GM12873 (cell line): ENCODE data around the gene PARL.

ENCODE experiments used
- TF ChIP-seq, protein P1 (sequence below): IDR thresholded peaks from 2 replicates; pipeline ENCODE4 v1.5.1; 2012; ENCODE audit warnings: low read depth, mild to moderate bottlenecking, moderate library complexity, low read length, control low read depth; ENCODE audit not compliant: insufficient read depth; ENCODE audit errors: missing control alignments

Gene PARL

DNA sequence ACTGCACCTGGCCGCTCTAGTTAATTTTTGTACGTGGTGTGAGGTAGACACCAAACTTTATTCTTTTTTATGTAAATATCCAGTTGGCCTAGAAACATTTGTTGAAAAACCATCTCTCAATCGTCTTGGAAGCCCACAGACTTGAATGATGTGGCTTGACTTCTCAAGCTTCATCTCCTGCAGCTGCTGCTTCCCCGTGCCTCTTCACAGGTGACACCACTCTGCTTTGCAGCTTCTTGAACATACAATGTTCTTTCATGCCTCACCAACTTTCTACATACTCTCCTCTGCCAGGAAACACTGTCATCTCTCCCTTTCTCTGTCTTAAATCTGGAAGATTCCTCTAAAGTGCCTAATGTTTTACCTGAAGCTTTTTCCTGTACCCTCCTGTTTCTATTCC lies 94.9 kb downstream of the PARL start:
- TF ChIP-seq, protein P1, sequence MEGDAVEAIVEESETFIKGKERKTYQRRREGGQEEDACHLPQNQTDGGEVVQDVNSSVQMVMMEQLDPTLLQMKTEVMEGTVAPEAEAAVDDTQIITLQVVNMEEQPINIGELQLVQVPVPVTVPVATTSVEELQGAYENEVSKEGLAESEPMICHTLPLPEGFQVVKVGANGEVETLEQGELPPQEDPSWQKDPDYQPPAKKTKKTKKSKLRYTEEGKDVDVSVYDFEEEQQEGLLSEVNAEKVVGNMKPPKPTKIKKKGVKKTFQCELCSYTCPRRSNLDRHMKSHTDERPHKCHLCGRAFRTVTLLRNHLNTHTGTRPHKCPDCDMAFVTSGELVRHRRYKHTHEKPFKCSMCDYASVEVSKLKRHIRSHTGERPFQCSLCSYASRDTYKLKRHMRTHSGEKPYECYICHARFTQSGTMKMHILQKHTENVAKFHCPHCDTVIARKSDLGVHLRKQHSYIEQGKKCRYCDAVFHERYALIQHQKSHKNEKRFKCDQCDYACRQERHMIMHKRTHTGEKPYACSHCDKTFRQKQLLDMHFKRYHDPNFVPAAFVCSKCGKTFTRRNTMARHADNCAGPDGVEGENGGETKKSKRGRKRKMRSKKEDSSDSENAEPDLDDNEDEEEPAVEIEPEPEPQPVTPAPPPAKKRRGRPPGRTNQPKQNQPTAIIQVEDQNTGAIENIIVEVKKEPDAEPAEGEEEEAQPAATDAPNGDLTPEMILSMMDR = no peak

DNA sequence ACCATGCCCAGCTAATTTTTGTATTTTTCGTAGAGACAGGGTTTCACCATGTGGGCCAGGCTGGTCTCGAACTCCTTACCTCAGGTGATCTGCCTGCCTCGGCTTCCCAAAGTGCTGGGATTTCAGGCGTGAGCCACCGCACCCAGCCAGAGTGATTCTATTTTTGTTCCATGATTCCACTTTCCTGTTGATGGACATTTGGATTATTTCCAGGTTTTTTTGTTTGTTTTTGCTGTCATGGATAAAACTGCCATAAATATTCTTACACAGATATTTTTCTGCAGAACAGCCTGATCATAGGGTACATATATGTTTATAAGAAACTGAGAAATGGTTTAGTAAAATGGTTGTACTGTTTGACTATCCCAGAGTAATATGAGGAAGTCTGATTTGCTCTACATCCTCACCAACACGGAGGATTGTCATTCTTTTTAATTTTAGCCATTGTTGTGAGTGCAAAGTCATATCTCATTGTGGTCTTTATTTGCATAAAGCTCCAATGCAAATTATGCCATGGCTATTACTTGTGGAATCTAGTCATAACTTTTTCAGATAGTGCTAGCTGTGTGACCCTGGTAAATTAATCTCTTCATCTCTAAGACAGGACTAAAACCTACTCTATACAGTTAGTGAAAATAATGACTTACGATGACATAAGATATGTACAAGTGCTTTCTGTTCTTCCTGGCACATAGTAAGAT lies 102.0 kb downstream of the PARL start:
- TF ChIP-seq, protein P1 = no peak

DNA sequence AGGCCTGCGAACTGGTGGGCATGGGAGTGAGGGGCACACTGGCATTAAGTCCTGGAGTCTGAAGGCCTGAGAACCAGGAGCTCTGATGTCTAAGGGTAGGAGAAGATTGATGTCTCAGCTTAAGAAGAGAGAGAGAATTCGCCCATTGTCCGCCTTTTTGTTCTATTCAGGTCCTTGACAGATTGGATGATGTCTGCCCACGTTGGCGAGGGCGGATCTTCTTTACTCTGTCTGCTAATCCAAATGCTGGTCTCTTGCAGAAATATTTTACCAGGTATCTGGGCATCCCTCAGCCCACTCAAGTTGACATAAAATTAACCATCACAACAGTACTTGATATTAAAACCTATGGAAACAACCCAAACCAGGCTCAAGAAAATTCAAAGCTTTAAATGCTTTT lies 103.4 kb downstream of the PARL start:
- TF ChIP-seq, protein P1 = no peak

DNA sequence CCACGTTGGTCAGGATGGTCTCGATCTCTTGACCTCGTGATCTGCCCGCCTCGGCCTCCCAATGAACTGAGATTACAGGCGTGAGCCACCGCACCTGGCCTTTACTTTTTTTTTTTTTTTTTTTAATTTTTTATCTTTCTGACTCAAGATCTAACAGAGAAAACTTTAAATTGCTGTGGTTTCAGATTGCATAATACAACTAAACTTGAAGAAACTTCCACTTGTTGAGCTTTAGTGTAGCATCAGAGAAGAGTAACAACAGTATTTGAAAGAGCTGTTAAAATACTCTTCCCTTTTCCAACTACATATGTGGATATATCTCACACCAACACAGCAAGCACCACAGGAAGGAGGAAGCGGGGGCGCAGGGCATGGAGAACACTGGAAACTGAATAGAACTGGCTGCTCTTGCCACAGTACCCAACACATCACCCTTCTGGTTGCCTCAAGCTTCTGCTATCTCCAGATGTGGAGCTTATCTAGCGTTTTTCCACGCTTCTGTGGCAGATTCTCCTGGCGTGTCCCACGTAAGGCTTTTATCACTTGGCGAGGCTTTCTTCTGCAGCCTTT lies 104.7 kb downstream of the PARL start:
- TF ChIP-seq, protein P1 = no peak
